Activated T-cell treated with anti-CD3 and anti-CD28 coated beads, Interleukin-2, amount 50 U/mL, for 1 hour (primary cell): Measurements from ENCODE around the gene GPR39.

ENCODE experiments used
- DNase-seq: peaks from one replicate; pipeline ENCODE4 v3.0.0-alpha.2; 2020

GPR39 gene

GRCh38 chr2:132573444-132574007 is 156.9 kb downstream of the GPR39 start:
- no peak for DNase-seq

- DNase-seq = no peak
Observed at GRCh38 chr2:132577686-132578085, 161.1 kb downstream of the GPR39 start.

DNA sequence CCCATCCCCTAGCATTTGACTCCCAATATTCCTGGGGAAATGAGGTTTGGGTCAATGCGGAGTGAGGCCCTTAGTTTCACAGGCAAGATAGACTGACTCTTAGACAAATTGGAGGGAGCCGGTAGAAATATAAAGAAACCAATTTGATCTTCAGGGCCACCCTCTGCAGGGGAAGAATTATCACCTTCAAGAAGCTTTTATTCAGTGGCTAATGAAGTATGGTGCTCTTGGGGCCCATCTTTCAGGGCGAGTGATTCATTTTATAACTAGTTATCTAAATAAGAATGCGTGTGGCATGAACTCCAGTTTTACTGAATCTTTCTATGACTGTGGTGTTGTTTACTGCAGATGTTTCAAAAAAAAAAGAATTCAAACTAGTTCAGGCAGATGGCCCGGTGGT is 165.0 kb downstream of the GPR39 start:
- DNase-seq = no peak

DNA sequence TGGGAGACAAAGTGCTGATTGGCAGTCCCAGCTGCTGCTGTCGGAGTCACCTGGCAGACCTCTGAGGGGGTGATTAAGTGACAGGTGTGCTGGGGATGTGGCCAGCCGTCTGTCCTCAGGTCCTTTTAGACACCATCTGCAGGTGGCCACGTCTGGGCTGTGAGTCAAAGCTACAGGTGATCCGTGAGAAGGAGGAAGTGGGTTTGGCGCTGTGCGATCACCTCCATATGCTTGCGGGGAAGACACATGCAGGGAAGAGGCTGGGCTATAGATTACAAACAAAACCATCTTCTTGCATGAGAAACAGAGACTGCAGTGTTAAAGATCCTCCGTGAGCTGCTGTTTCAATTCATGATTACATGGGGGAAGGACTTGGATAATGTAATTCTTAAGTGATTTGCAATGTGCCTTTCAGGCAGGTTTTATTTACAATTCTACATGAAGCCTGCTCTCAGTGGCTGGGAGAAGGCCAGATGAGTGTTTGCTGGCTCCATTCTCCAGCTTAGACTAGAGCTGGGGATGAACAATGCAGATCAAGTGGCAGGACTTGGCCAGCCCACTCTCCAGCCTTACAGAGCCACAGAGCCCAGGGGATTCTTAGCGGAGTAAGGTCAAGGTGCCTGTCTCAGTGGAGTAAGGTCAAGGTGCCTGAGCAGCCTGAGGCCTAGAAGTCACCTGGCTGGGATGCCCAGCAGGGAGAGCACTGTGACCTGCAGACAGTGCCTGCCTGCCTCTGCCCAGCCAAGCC is 165.6 kb downstream of the GPR39 start:
- DNase-seq = no peak

DNA sequence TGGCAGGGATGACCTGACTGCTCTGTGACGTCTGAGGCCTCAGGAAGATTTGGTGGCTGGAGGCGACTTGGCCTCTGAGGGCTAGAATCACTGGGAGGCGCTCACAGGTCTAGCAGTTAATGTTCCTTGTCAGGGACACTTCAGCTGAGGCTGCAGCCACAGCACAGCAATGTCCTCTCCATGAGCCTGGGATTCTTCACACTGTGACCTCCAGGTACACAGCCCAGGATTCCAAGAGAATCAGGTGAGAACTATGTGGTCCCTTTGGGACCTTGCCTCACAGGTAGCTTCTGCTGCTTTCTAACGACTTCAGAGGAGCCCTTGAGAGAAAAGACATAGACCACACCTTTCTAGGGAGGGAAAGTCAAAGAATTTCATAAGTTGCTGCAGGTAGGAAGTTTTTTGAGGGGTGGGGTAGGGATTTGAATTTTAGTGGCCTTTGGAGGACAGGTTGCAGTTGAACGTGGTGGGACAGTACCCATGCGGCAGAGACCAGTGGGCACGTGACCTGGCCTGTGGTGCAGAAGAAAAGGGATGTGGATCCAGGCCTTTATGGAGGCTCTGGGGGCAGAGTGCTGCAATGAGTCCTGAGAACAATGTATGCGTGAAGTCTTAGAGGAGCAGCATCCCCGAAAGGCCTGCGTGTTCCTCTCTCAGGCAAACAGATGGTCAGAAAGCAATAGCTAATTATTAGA is 167.2 kb downstream of the GPR39 start:
- no peak for DNase-seq

GRCh38 chr2:132584976-132585817 is 168.6 kb downstream of the GPR39 start:
- no peak for DNase-seq

- DNase-seq = no peak
Observed at GRCh38 chr2:132586101-132586511, 169.5 kb downstream of the GPR39 start.

DNA sequence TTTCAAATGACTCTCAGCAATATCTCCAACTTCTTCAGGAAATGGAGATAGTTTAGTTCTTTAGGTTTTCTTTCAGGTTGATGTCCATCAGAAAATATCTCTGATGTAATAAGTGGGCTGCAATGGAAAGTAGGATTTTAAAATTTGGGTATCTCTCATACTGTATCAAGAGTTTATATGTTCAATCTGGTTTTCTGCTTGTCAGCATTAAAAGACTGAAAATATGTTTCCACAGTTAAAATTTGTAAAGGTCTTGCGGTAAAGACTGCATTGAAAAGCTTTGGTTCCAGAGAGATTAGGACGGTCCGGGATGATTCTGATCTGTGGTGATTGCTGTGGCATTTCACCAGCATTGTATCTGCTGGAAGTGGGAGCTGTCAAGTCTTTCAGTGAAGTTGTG is 170.2 kb downstream of the GPR39 start:
- no peak for DNase-seq

GRCh38 chr2:132588576-132588975 is 172.0 kb downstream of the GPR39 start:
- no peak for DNase-seq

GRCh38 chr2:132589111-132589830 is 172.7 kb downstream of the GPR39 start:
- DNase-seq = no peak

DNA sequence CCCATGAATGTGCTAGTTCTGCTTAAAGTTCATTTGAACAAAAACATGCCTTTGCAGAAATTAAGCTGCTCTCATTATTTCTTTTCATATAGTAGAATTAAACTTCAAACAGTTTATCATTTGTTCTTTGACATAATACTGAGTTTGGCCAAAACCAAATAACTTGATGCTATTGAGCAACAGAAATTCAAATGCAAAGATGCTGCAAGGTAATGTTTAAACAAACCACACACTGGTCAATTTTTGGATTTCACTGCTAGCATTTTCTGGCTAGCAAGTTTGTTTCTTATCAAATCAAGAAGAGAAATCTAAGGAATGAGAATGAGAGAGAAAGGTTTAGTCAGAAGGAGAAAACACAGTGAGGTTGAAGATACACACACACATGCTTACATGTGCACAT is 173.4 kb downstream of the GPR39 start:
- no peak for DNase-seq

GRCh38 chr2:132593171-132593570 is 176.6 kb downstream of the GPR39 start:
- DNase-seq = no peak

DNA sequence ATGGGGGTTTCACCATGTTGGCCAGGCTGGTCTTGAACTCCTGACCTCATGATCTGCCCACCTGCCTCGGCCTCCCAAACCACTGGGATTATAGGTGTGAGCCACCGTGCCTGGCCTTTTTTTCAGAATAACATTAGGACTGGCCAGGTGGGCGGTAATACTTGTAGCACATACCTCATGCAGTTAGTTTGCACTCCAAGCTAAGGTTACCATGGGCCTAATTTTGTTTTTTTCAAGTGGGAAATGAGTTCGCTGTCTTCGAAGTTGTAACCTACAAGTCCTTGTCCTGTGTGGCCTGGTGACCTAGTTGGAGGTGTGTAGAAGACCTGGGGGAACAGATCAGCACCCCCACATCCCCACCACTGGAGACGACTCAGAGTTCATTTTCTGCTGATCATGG is 178.6 kb downstream of the GPR39 start:
- DNase-seq = no peak

DNA sequence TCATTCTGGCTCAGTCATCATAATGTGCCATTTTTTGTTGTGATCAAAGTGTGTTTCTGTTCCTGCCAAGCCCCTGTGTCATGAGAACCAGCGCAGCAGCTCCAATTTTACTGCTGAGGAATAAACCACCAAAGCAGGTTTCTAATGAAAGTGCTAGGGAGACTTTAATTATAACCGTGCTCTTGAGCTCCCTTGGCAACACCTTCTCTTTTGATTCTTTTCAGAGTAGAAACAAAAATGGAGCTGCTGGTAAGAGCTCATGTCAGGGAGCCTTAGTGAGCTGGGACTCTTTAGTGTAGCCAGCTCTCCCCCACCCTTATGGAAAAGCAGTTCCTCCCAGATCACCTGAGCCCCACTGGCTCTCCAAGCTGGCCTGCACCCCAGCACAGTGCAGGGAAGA is 179.1 kb downstream of the GPR39 start:
- no peak for DNase-seq

DNA sequence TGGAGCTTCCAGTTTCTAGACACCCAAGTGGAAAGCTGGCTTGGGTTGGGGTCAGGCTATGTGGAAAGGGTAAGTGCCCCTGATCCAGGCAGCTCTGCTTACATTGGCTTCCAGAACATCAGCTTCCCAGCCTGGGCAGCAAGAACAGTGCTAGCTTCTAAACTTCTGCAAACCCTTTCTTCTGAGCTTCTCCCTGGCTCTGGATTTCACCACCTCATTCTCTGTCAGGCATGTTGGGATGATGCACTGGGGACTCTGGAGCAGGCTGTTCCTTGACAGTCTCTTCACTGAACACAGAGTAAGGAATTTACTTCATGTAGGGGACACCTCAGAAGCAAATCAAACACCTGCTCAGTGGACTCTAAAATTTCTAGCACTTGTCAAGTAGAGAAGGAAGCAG is 180.6 kb downstream of the GPR39 start:
- DNase-seq = no peak

DNA sequence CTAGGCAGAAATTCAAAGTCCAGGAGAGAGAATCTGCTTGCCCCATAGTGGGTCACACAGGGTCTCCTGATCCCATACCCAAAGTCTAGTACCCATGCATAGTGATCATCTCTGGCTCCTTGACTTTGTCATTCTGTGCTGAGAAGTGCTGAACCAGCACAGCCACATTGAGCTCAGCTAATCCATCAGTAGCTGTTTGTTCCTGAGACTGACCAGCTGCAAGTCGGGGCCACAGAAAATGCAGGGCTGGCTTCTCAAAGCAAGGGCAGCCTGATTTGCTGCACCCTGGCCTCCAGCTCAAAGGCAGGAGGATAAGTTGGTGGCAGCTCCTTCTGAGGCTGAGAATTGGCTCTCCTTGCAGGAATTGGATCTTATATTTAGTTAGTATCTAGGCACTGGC is 181.2 kb downstream of the GPR39 start:
- DNase-seq = no peak

GRCh38 chr2:132598536-132598935 is 181.9 kb downstream of the GPR39 start:
- DNase-seq = no peak

GRCh38 chr2:132599556-132599955 is 183.0 kb downstream of the GPR39 start:
- no peak for DNase-seq

DNA sequence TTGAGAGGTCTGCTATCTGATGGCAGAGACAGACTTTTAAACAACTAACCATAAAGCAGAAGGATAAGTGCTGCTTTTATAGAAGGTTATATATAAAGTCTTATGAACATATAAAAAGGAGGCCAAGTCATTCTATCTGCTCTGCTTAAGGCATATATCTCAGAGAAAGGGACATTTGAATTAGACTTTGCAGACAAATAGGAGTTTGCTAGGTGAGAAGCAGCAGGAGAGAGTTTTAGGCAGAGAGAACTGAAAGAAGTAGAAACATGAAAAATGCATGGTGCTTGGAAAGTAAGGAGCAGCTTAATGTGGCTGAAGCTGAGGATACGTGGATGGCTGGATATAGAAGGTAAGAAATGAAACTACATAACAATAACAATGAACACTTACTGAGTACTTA is 188.0 kb downstream of the GPR39 start:
- DNase-seq = no peak

DNA sequence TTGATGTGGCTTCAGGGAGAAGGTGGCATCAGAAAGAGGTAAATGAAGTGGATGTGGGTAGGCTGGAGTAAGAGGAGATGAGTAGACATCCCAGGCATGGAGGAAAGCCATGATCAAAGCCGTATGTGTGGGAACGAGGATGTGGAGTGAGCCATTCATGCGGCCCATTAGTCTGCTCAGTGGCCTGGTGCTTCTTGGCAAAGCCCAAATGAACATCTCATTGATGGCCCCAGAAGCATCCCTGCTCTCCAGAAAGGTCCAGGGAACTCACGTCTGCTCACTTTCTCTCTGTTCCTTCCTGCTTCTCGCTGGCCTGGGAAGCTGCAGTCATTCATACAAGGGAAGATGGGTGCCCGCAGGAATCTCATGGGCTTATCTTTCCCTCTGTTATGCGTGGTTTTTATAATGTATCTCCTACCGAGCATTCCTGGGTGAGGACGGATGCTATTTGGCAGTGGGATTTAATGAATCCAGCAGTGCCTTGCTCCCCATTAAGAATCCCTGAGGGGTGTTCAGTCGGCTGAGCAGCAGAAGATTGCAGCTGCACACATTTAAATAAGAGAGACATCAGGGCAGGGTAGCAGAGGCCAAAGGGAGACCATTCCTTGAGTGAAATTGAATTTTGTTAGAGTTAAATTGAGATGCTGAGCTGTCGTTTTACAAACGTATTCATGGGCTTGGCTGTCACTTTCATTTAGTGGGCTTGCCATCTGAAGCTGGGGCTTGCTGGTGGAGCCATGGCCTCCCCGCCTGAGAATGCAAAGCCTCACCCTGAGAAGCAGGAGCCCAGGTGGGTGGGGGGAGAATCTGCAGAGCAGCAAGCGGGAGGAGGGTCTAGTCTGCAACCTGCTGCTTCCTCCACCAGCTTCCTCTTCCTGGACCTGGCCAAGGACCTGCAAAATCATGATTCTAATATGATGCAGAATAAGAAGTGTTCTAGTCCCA is 188.9 kb downstream of the GPR39 start:
- DNase-seq = no peak

GRCh38 chr2:132606649-132607048 is 190.0 kb downstream of the GPR39 start:
- no peak for DNase-seq
